ENCODE data around the gene CORO2A.

CORO2A gene

DNA sequence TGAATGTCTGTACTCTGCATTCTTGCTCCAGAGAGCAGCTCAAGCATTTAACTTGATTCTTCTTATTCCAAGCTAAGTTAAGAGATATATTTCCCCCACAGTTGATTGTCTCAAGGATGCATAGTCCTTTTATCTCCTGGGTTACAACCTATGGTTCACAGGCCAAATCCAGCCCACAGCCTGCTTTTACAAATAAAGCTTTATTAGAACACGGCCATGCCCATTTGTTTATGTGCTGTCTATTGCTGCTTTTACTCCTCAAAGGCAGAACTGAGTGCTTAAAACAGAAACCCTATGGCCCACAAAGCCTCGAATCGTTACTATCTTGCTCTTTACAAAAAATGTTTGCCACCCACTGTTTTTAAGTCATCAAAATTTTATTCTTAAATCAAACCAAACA, 37.2 kb upstream of the CORO2A start:
- H3K9ac ChIP-seq (ENCODE audit: low read depth, low read length) = no peak overlapping the region
- peaks cover 10% of the 10 kb centered on the region for H3K36me3 ChIP-seq (ENCODE audit: control insufficient read depth, insufficient read depth, low read length)
- H3K9me3 ChIP-seq (ENCODE audit: control insufficient read depth, insufficient read depth, low read length) = no peaks in the 10 kb centered on the region
- no peak overlapping the region for H3K4me3 ChIP-seq (ENCODE audit: low read depth, low read length)
- H3K27me3 ChIP-seq (ENCODE audit: control insufficient read depth, insufficient read depth, low read length) = no peaks in the 10 kb centered on the region
- H3K4me1 ChIP-seq (ENCODE audit: control insufficient read depth, insufficient read depth, low read length) = no peaks in the 10 kb centered on the region

DNA sequence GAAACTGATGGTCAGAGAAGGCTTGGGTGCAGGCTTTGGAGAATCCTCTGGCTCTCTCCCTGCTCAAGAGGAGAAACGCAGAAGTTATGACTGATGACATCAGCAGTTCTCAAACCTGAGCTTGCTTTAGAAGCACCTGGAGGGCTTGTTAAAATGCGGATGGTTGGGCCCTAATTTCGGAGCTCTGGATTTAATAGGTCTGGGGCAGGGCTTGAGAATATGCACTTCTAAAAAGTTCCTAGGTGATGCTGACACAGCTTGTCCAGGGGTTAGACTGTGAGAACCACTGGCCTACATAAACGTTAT, 36.6 kb upstream of the CORO2A start:
- Histone ChIP-seq H3K27me3 (ENCODE audit: control insufficient read depth, insufficient read depth, low read length) (no peaks in the 10 kb centered on the region), H3K4me3 (ENCODE audit: low read depth, low read length) (no peak overlapping the region), H3K4me1 (ENCODE audit: control insufficient read depth, insufficient read depth, low read length) (no peaks in the 10 kb centered on the region), H3K9ac (ENCODE audit: low read depth, low read length) (no peak overlapping the region), H3K9me3 (ENCODE audit: control insufficient read depth, insufficient read depth, low read length) (no peaks in the 10 kb centered on the region), H3K36me3 (ENCODE audit: control insufficient read depth, insufficient read depth, low read length) (peaks cover 10% of the 10 kb centered on the region)

DNA sequence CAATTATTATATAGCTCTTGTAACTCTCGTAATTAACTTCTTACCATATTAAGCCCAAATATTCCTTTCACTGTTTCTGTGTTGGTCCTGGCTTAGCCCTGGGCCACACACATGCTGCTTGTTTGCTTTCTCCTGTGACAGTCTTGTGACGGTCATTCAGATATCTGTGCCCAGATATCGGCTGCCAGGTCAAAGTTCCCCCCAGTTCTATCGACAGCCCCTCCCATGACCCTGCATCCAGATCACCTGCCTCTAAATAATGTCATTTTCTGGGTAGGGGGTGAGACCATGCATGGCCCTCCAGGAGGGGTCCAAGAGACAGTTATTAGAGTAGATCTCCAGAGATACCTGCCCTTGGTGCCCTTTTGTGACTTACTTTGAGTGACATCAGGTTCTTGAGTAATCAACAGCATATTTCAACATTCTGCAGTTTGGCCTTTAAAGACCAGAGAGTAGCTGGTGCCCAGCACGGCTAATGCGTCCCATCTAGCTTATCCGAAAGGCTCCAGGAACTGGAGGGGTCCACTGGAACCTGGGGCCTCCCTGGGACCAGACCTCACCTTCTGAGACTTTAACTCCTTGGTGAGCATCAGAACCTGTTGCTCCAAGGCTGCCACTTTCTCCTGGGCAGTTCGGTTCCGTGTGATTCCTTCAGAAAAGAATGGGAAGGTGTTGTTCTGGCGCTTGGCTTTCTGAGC, 36.1 kb upstream of the CORO2A start:
- H3K27me3 ChIP-seq (ENCODE audit: control insufficient read depth, insufficient read depth, low read length) = no peaks in the 10 kb centered on the region
- H3K9ac ChIP-seq (ENCODE audit: low read depth, low read length) = no peak overlapping the region
- no peaks in the 10 kb centered on the region for H3K4me1 ChIP-seq (ENCODE audit: control insufficient read depth, insufficient read depth, low read length)
- no peaks in the 10 kb centered on the region for H3K9me3 ChIP-seq (ENCODE audit: control insufficient read depth, insufficient read depth, low read length)
- H3K4me3 ChIP-seq (ENCODE audit: low read depth, low read length) = no peak overlapping the region
- H3K36me3 ChIP-seq (ENCODE audit: control insufficient read depth, insufficient read depth, low read length) = peaks cover 10% of the 10 kb centered on the region

DNA sequence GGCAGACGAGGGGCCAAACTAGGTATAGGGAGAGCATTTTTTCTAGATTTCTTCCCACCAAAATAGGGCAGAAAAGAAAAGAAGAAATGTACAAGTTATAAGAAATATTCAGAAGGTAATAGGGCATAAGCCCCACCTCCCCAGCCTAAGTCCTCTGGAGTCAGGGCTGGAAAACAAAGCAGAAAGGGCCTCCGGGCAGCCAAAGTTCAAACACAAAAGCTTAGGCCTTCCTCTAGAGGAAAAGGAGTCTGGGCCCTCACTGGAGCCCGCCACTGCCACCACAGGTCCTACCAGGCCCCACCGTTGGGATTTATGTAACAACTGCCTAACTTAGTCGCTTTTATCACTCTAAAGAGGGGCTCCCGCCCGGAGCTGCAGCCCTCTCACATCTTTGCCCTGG, 35.4 kb upstream of the CORO2A start:
- H3K4me1 ChIP-seq (ENCODE audit: control insufficient read depth, insufficient read depth, low read length) = no peaks in the 10 kb centered on the region
- no peak overlapping the region for H3K9ac ChIP-seq (ENCODE audit: low read depth, low read length)
- H3K4me3 ChIP-seq (ENCODE audit: low read depth, low read length) = no peak overlapping the region
- H3K36me3 ChIP-seq (ENCODE audit: control insufficient read depth, insufficient read depth, low read length) = peaks cover 10% of the 10 kb centered on the region
- no peaks in the 10 kb centered on the region for H3K9me3 ChIP-seq (ENCODE audit: control insufficient read depth, insufficient read depth, low read length)
- no peaks in the 10 kb centered on the region for H3K27me3 ChIP-seq (ENCODE audit: control insufficient read depth, insufficient read depth, low read length)

DNA sequence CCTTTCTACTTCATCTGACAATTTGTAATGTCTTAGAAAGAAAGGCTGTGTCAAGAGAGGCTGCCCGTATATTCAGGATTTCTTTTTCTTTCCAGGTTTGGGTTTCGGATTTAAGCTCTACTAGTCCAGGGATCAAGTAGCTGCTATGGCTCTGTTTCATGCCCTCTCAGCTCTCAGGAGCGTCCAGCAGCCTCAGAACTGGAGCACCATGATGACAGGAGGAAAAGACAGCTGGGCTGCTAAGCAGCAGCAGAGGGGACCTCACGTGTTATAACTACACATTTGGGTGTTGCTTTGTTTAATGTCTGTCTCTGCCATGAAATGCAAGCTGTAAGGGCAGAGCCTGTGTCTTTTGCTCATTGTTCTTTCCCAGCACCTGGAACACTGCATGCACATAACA, 34.5 kb upstream of the CORO2A start:
- Histone ChIP-seq H3K4me1 (ENCODE audit: control insufficient read depth, insufficient read depth, low read length) (no peaks in the 10 kb centered on the region), H3K27me3 (ENCODE audit: control insufficient read depth, insufficient read depth, low read length) (no peaks in the 10 kb centered on the region), H3K36me3 (ENCODE audit: control insufficient read depth, insufficient read depth, low read length) (peaks cover 10% of the 10 kb centered on the region), H3K9ac (ENCODE audit: low read depth, low read length) (no peak overlapping the region), H3K4me3 (ENCODE audit: low read depth, low read length) (no peak overlapping the region), H3K9me3 (ENCODE audit: control insufficient read depth, insufficient read depth, low read length) (no peaks in the 10 kb centered on the region)

DNA sequence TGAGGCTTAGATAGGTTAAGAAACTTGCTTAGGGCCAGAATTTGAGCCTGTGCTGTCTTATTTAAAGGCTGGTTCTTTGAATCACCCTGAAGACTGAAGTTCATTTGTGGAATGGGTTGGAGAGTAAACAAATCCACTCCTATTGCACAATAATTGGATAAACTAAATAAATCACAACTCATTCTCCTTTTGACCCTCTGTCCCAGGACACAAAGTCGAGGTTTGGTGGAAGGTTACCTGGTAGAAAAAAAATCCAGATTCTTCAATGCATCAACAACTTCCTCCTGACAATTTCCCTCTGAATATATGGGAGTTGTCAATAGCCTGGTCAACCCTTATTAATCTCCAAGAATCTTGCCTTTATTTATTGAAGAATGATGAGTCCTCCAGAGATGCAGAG, 34.1 kb upstream of the CORO2A start:
- H3K4me1 ChIP-seq (ENCODE audit: control insufficient read depth, insufficient read depth, low read length) = no peaks in the 10 kb centered on the region
- H3K27me3 ChIP-seq (ENCODE audit: control insufficient read depth, insufficient read depth, low read length) = no peaks in the 10 kb centered on the region
- no peaks in the 10 kb centered on the region for H3K9me3 ChIP-seq (ENCODE audit: control insufficient read depth, insufficient read depth, low read length)
- H3K4me3 ChIP-seq (ENCODE audit: low read depth, low read length) = no peak overlapping the region
- H3K9ac ChIP-seq (ENCODE audit: low read depth, low read length) = no peak overlapping the region
- H3K36me3 ChIP-seq (ENCODE audit: control insufficient read depth, insufficient read depth, low read length) = peaks cover 10% of the 10 kb centered on the region

DNA sequence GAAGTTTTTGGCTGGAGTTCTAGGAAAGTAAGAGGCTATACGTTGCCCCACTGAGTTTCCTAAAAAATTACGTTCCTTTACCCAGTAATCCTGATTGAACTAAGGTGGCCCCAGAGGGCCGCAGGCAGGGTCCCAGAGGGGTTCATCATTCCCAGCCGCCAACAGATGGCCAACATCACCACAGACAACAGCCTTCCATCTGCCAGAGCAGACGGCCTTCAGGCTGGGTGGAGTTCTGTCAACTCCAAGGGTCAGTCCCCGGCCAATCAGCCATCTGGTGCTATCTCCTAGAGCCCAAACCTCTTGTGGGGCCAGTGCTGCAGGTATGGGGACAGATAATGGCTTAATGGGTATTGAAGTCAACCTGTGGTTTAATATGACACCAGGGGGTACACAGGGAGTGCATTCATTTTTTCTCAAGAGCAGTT, 32.6 kb upstream of the CORO2A start:
- Histone ChIP-seq H3K27me3 (ENCODE audit: control insufficient read depth, insufficient read depth, low read length) (no peaks in the 10 kb centered on the region), H3K36me3 (ENCODE audit: control insufficient read depth, insufficient read depth, low read length) (peaks cover 18% of the 10 kb centered on the region), H3K4me3 (ENCODE audit: low read depth, low read length) (no peak overlapping the region), H3K4me1 (ENCODE audit: control insufficient read depth, insufficient read depth, low read length) (no peaks in the 10 kb centered on the region), H3K9ac (ENCODE audit: low read depth, low read length) (no peak overlapping the region), H3K9me3 (ENCODE audit: control insufficient read depth, insufficient read depth, low read length) (no peaks in the 10 kb centered on the region)

DNA sequence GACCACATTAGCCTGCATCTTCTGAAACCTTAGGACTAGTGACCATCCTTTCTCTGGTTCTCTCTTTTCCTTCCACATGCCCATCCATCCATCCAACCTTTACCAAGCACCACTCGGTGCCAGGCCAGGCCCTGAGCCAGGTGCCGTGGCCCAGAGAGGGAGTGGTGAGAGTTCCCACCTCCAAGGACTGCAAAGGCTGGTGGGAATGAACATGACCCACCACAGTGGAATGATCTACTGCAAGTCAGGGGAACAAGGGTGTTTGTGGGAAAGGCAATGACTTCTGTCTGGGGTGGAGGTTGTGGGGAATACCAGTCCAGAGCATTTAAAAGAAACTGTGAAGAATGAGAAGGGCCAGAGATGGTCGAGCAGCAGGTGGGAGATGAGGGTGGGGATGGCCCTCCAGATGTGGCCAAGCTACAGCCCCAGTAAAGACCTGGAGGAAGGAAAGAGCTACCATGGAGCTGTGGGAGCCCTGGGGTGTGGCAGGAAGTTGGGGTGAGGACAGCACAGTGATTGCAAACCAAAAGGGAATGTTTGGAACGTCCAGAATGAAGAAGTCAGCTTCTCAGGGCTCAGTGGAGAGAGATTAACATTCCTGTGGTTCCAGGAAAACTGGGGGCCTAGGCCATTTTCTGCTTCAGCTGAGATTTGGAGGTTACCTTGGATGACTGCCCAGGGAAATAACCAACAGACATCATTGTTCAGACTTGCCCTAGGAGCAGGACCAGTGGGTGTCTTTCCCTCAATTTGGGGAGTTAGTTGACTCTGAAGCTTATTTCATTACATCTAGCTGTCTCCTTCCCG, 30.7 kb upstream of the CORO2A start:
- Histone ChIP-seq H3K9ac (ENCODE audit: low read depth, low read length) (no peak overlapping the region), H3K4me1 (ENCODE audit: control insufficient read depth, insufficient read depth, low read length) (peaks cover 12% of the 10 kb centered on the region), H3K27me3 (ENCODE audit: control insufficient read depth, insufficient read depth, low read length) (no peaks in the 10 kb centered on the region), H3K36me3 (ENCODE audit: control insufficient read depth, insufficient read depth, low read length) (peaks cover 17% of the 10 kb centered on the region), H3K4me3 (ENCODE audit: low read depth, low read length) (no peak overlapping the region), H3K9me3 (ENCODE audit: control insufficient read depth, insufficient read depth, low read length) (no peaks in the 10 kb centered on the region)

DNA sequence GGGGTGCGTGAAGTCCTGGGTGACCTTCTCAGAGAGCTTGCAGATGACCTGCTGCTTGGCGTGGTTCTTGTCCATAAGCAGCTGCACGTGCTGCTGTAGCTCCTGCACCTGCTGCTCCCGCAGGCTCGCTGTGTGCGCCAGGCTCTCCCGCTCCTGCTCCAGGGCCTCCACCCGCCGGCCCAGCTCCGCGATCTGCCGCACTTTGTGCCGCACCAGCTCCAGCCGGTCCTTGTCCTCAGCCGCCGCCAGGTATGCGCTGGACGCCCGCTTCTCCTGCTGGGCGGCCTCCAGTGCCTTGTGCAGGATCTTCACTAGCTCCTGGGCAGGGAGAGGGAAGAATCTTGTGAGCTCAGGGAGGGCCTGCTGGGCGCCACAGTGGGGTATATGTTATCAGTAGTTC, 28.5 kb upstream of the CORO2A start:
- Histone ChIP-seq H3K9me3 (ENCODE audit: control insufficient read depth, insufficient read depth, low read length) (no peaks in the 10 kb centered on the region), H3K4me1 (ENCODE audit: control insufficient read depth, insufficient read depth, low read length) (peaks cover 12% of the 10 kb centered on the region), H3K27me3 (ENCODE audit: control insufficient read depth, insufficient read depth, low read length) (no peaks in the 10 kb centered on the region), H3K9ac (ENCODE audit: low read depth, low read length) (no peak overlapping the region), H3K4me3 (ENCODE audit: low read depth, low read length) (no peak overlapping the region), H3K36me3 (ENCODE audit: control insufficient read depth, insufficient read depth, low read length) (peaks cover 17% of the 10 kb centered on the region)

DNA sequence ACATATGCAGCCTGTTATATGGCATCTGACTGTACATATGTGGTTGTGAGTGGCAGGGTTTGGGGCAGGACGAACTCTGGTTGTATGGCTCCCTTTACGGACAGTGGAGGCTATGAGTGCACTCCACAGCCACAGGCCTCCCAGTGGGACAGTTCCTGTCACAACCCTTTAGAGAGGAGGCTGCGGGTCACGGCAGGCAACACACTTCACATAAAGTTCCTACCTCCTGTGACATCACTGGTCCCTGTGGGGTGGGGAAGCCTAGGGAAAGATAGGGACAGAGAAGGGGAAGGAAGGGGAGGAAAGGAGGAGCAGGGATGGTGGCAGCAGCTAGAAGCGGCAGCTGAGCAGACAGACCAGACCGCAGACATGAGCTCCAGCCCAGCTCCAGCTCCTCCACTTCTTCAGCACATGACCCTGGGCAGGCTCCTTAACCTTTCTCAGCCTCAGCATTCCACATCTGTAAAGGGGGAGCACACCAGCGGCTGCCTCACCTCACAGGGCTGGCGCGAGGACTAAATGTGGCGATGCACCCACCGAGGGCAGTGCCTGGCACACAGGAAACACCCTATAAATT, 27.4 kb upstream of the CORO2A start:
- Histone ChIP-seq H3K4me1 (ENCODE audit: control insufficient read depth, insufficient read depth, low read length) (peaks cover 12% of the 10 kb centered on the region), H3K9me3 (ENCODE audit: control insufficient read depth, insufficient read depth, low read length) (no peaks in the 10 kb centered on the region), H3K4me3 (ENCODE audit: low read depth, low read length) (no peak overlapping the region), H3K36me3 (ENCODE audit: control insufficient read depth, insufficient read depth, low read length) (peaks cover 11% of the 10 kb centered on the region), H3K9ac (ENCODE audit: low read depth, low read length) (no peak overlapping the region), H3K27me3 (ENCODE audit: control insufficient read depth, insufficient read depth, low read length) (no peaks in the 10 kb centered on the region)

DNA sequence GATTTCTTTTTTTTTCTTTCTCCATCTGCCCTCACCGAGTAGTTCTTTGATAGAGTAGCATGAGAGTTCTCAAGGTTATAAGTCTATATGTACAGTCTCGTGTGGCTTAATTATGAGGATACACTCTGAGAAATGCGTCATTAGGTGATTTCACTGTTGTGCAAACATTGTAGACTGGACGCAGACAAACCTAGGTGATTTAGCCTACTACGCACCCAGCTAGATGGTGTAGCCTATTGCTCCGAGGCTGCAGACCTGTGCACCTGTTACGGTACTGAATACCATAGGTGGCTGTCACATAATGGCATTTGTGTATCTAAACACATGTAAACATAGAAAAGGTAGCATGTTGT, 26.9 kb upstream of the CORO2A start:
- no peak overlapping the region for H3K4me3 ChIP-seq (ENCODE audit: low read depth, low read length)
- H3K36me3 ChIP-seq (ENCODE audit: control insufficient read depth, insufficient read depth, low read length) = peaks cover 11% of the 10 kb centered on the region
- no peak overlapping the region for H3K9ac ChIP-seq (ENCODE audit: low read depth, low read length)
- no peaks in the 10 kb centered on the region for H3K9me3 ChIP-seq (ENCODE audit: control insufficient read depth, insufficient read depth, low read length)
- peaks cover 12% of the 10 kb centered on the region for H3K4me1 ChIP-seq (ENCODE audit: control insufficient read depth, insufficient read depth, low read length)
- H3K27me3 ChIP-seq (ENCODE audit: control insufficient read depth, insufficient read depth, low read length) = no peaks in the 10 kb centered on the region
